HepG2 (cell line): ENCODE measurements around the gene JPH4. TPM values are rescaled to one million over a fixed set of nuclear protein-coding genes. Genes with fewer than 3 reads are reported as not detected.

Source experiments
- CBFB ChIP-seq: sonication (generic); formaldehyde crosslinking; IDR thresholded peaks from 2 replicates; pipeline ENCODE4 v1.4.0; 2020; ENCODE audit warnings: missing genetic modification reagents
- CEBPB ChIP-seq: IDR thresholded peaks from 2 replicates; pipeline ENCODE4 v1.6.1; 2011; ENCODE audit warnings: low read depth, low read length, improper control_type of control experiment, borderline replicate concordance
- EED ChIP-seq: sonication (generic); formaldehyde crosslinking; IDR thresholded peaks from 2 replicates; pipeline ENCODE4 v1.5.0; 2020; ENCODE audit warnings: mild to moderate bottlenecking, missing genetic modification reagents
- GFI1 ChIP-seq: sonication (generic); formaldehyde crosslinking; IDR thresholded peaks from 2 replicates; pipeline ENCODE4 v1.5.0; 2020; ENCODE audit warnings: missing genetic modification reagents, mild to moderate bottlenecking, borderline replicate concordance
- IRF2 ChIP-seq: IDR thresholded peaks from 2 replicates; pipeline ENCODE4 v1.6.1; 2018; ENCODE audit warnings: missing genetic modification reagents, missing compliant biosample characterization
- ISL2 ChIP-seq: sonication (generic); formaldehyde crosslinking; IDR thresholded peaks from 2 replicates; pipeline ENCODE4 v1.5.0; 2020; ENCODE audit warnings: missing genetic modification reagents
- MTF1 ChIP-seq: sonication (generic); formaldehyde crosslinking; IDR thresholded peaks from 2 replicates; pipeline ENCODE4 v1.5.0; 2020; ENCODE audit warnings: missing genetic modification reagents
- NRL ChIP-seq: sonication (generic); formaldehyde crosslinking; IDR thresholded peaks from 2 replicates; pipeline ENCODE4 v1.5.0; 2020; ENCODE audit warnings: missing genetic modification reagents, mild to moderate bottlenecking, moderate library complexity, borderline replicate concordance
- POLR2AphosphoS5 ChIP-seq: IDR thresholded peaks from 2 replicates; pipeline ENCODE4 v1.6.1; 2012; ENCODE audit warnings: low read depth, low read length
- RFX3 ChIP-seq: IDR thresholded peaks from 2 replicates; pipeline ENCODE4 v1.6.1; 2016; ENCODE audit warnings: missing biosample characterization, missing genetic modification reagents
- ZNF34 ChIP-seq: sonication (generic); formaldehyde crosslinking; IDR thresholded peaks from 2 replicates; pipeline ENCODE4 v1.4.0; 2020; ENCODE audit warnings: mild to moderate bottlenecking, missing genetic modification reagents, borderline replicate concordance
- ZSCAN22 ChIP-seq: sonication (generic); formaldehyde crosslinking; IDR thresholded peaks from 2 replicates; pipeline ENCODE4 v1.4.0; 2020; ENCODE audit warnings: mild to moderate bottlenecking, missing genetic modification reagents
- polyA plus RNA-seq, 8 experiments: library from polyadenylated mRNA; depleted of rRNA in 3 of 8; stranded (reverse) in 7 of 8; unstranded in 1 of 8; fragments of >200 nt; fragmentation: Illumina TruSeq in 4 of 8; extraction: Trizol in 4 of 8; gene quantifications; 2 replicates each; pipeline versions ENCODE4 v1.2.1 to v1.2.3, GENCODE V29; 2011 to 2016; ENCODE audit warnings: low read depth in 4 of 8, missing spikeins in 1 of 8, mixed read lengths in 1 of 8; ENCODE audit not compliant: insufficient read depth in 1 of 8
- total RNA-seq, 5 experiments: library from RNA; depleted of rRNA; stranded (reverse); fragments of >200 nt; fragmentation: Illumina TruSeq; extraction: Trizol; gene quantifications; 2 replicates each; pipeline ENCODE4 v1.2.3, GENCODE V29; 2016; ENCODE audit warnings: low read depth in 1 of 5
- TF ChIP-seq, protein P1 (sequence below): sonication (generic); formaldehyde crosslinking; IDR thresholded peaks from 2 replicates; pipeline ENCODE4 v1.4.0; 2020; ENCODE audit warnings: mild to moderate bottlenecking, missing genetic modification reagents
- TF ChIP-seq, protein P2 (sequence below): IDR thresholded peaks from 2 replicates; pipeline ENCODE4 v1.6.1; 2016

Gene JPH4
- total and polyA plus RNA-seq, 2 of the 13 experiments (the other 11 are each of a cell fraction or from before 2014, with no cell fraction given): 0.08 to 0.22 TPM

DNA sequence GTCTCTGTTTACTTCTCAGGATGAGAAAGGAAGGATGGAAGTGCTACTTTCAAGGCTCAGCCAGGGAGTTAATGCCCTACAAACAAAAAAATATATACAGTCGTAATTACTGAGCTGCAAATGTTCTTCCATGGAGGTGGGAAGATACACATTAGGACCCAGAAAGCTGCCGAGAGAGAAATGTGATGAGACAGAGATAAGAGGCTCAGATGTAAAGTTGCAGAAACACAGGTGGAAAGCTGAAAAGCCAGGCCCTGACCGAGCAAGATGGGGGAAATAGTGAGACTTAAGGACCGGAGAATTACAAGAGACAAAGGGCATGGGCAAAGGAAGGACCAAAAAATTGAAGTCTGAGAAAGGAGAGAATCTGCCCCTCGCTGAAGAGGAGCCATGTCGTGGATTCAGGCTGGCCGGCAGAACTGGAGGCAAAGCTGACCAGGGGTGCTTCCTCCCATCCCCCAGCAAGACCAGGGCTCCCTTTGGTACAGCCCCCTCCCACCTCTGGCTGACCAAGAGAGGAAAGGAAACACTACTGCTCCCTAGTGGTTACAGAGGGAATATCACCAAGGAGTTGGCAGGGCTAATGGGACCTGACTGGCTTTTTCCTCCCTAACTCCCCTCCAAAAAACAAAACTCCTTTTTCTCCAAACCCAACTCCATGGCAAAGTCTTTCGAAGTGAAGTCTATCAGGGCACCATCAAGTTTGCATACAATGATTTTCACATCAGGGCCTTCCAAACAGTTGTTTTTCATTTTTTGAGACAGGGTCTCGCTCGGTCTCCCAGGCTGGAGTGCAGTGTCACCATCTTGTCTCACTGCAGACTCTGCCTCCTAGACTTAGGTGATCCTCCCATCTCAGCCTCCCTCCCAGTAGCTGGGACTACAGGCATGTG is 39.1 kb downstream of the JPH4 start (continued):
- TF ChIP-seq ZSCAN22 (CRISPR knock-in tag): no peak
- TF ChIP-seq GFI1: no peak
- no peak for TF ChIP-seq MTF1 (CRISPR knock-in tag)
- TF ChIP-seq EED (CRISPR knock-in tag): no peak
- TF ChIP-seq, protein P1, sequence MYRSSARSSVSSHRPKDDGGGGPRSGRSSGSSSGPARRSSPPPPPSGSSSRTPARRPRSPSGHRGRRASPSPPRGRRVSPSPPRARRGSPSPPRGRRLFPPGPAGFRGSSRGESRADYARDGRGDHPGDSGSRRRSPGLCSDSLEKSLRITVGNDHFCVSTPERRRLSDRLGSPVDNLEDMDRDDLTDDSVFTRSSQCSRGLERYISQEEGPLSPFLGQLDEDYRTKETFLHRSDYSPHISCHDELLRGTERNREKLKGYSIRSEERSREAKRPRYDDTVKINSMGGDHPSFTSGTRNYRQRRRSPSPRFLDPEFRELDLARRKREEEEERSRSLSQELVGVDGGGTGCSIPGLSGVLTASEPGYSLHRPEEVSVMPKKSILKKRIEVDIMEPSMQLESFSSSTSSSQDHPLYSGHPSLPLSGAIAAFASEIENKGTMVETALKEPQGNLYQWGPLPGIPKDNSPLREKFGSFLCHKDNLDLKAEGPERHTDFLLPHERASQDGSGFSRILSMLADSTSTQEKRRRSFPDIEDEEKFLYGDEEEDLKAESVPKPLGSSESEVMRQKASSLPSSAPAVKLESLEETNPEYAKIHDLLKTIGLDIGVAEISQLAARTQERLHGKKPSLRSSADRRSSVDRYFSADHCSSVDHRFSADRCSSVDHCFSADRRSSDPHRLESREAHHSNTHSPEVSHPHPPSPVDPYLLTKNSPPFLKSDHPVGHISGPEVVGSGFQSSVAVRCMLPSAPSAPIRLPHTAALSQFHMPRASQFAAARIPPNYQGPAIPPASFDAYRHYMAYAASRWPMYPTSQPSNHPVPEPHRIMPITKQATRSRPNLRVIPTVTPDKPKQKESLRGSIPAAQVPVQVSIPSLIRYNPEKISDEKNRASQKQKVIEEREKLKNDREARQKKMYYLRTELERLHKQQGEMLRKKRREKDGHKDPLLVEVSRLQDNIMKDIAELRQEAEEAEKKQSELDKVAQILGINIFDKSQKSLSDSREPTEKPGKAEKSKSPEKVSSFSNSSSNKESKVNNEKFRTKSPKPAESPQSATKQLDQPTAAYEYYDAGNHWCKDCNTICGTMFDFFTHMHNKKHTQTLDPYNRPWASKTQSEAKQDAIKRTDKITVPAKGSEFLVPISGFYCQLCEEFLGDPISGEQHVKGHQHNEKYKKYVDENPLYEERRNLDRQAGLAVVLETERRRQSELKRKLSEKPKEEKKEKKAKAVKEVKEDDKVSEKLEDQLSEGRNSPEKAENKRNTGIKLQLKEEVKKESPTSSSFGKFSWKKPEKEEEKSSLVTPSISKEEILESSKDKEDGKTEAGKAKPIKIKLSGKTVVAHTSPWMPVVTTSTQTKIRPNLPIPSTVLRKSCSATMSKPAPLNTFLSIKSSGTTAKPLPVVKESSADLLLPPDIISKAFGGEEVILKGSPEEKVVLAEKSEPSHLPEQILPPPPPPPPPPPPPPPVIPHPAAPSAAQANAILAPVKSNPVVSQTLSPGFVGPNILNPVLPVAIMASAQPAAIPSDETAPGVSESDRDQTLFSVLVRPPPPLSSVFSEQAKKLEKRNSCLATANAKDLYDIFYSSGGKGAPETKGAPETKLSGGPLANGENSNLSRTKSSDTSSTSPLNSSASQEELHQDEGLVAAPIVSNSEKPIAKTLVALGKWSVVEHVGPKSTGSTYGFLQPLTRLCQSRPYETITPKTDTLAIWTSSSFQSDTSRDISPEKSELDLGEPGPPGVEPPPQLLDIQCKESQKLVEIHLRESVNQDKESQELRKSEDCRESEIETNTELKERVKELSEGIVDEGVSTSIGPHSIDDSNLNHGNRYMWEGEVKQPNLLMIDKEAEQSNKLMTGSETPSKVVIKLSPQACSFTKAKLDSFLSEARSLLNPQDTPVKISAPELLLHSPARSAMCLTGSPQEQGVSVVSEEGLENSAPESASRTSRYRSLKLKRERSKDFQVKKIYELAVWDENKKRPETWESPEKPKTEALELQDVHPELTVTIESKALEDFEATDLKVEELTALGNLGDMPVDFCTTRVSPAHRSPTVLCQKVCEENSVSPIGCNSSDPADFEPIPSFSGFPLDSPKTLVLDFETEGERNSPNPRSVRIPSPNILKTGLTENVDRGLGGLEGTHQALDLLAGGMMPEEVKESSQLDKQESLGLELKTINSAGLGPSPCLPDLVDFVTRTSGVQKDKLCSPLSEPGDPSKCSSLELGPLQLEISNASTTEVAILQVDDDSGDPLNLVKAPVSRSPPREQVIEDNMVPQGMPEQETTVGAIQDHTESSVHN (CRISPR knock-in tag): no peak
- TF ChIP-seq ZNF34 (CRISPR knock-in tag): no peak
- TF ChIP-seq CBFB: no peak
- TF ChIP-seq ISL2 (CRISPR knock-in tag): no peak
- TF ChIP-seq, protein P2, sequence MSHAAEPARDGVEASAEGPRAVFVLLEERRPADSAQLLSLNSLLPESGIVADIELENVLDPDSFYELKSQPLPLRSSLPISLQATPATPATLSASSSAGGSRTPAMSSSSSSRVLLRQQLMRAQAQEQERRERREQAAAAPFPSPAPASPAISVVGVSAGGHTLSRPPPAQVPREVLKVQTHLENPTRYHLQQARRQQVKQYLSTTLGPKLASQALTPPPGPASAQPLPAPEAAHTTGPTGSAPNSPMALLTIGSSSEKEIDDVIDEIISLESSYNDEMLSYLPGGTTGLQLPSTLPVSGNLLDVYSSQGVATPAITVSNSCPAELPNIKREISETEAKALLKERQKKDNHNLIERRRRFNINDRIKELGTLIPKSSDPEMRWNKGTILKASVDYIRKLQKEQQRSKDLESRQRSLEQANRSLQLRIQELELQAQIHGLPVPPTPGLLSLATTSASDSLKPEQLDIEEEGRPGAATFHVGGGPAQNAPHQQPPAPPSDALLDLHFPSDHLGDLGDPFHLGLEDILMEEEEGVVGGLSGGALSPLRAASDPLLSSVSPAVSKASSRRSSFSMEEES (CRISPR knock-in tag): peak; percentile 38; the same call in 1 of the 2 replicates
- TF ChIP-seq CEBPB: no peak
- TF ChIP-seq RFX3 (CRISPR knock-in tag): no peak
- no peak for TF ChIP-seq IRF2 (CRISPR knock-in tag)
- TF ChIP-seq POLR2AphosphoS5: no peak
- TF ChIP-seq NRL: no peak
